DND-41 (cell line): ENCODE measurements around the gene PRSS56.

ENCODE experiments used
- ATAC-seq: fragments of 200-7000 bp; cut with Tn5 transposase; 3 replicates; pipeline ENCODE4 v1.9.1; 2021; ENCODE audit warnings: low read depth; ENCODE audit not compliant: insufficient read depth
- DNase-seq: peaks from one replicate; pipeline ENCODE4 v3.0.0-alpha.2; 2020
- H2AFZ ChIP-seq: 2 replicates; pipeline ENCODE4 v1.6.0; 2012; ENCODE audit warnings: low read depth, low read length
- H3K27ac ChIP-seq: 2 replicates; pipeline ENCODE4 v1.5.1; 2012; ENCODE audit warnings: low read length, inconsistent platforms
- H3K27me3 ChIP-seq: fragments of 200-600 bp; sonication (generic); 2 replicates; pipeline ENCODE4 v1.6.0; 2012; ENCODE audit warnings: low read length, mild to moderate bottlenecking, inconsistent platforms; ENCODE audit not compliant: insufficient read depth, poor library complexity
- H3K36me3 ChIP-seq: 2 replicates; pipeline ENCODE4 v1.5.1; 2012; ENCODE audit warnings: low read length, inconsistent platforms; ENCODE audit not compliant: insufficient read depth
- H3K4me1 ChIP-seq: 2 replicates; pipeline ENCODE4 v1.5.1; 2012; ENCODE audit warnings: mild to moderate bottlenecking, low read length; ENCODE audit not compliant: insufficient read depth
- H3K4me2 ChIP-seq: 2 replicates; pipeline ENCODE4 v1.6.0; 2012; ENCODE audit warnings: mild to moderate bottlenecking, moderate library complexity, low read length, inconsistent platforms; ENCODE audit not compliant: insufficient read depth
- H3K4me3 ChIP-seq, 2 experiments: fragments of 200-600 bp in 1 of 2; shearing (Covaris generic) in 1 of 2; 2 replicates each; pipeline ENCODE4 v1.5.1; 2012 to 2016; ENCODE audit warnings: inconsistent platforms in 2 of 2, low read length in 2 of 2, mild to moderate bottlenecking in 2 of 2, low read depth in 1 of 2, moderate library complexity in 1 of 2
- H3K79me2 ChIP-seq: 2 replicates; pipeline ENCODE4 v1.6.0; 2012; ENCODE audit warnings: low read length, inconsistent platforms; ENCODE audit not compliant: insufficient read depth
- H3K9ac ChIP-seq: 2 replicates; pipeline ENCODE4 v1.6.0; 2012; ENCODE audit warnings: low read depth, mild to moderate bottlenecking, inconsistent platforms, low read length, moderate library complexity
- H3K9me3 ChIP-seq: 2 replicates; pipeline ENCODE4 v1.5.1; 2012; ENCODE audit warnings: low read length, moderate library complexity, mild to moderate bottlenecking, inconsistent platforms; ENCODE audit not compliant: insufficient read depth, severe bottlenecking
- H4K20me1 ChIP-seq: 2 replicates; pipeline ENCODE4 v1.6.0; 2012; ENCODE audit warnings: low read length; ENCODE audit not compliant: insufficient read depth
- CTCF ChIP-seq: IDR thresholded peaks from 2 replicates; pipeline ENCODE4 v1.5.1; 2012; ENCODE audit warnings: borderline replicate concordance, low read length, moderate library complexity, mild to moderate bottlenecking; ENCODE audit not compliant: poor library complexity, severe bottlenecking; ENCODE audit errors: extremely low read depth
- EZH2 ChIP-seq: IDR thresholded peaks from 3 replicates; pipeline ENCODE4 v1.6.1; 2012; ENCODE audit warnings: borderline replicate concordance, low read depth, mild to moderate bottlenecking, moderate library complexity, low read length, inconsistent platforms; ENCODE audit not compliant: severe bottlenecking

The PRSS56 gene

GRCh38 chr2:232493701-232494474 is 26.3 kb upstream of the PRSS56 start:
- Histone ChIP-seq H3K9me3 (no peaks in the 10 kb centered on the region), H2AFZ (no peak overlapping the region), H3K4me3 (no peak overlapping the region), H3K9ac (no peak overlapping the region), H3K27me3 (peaks cover 3% of the 10 kb centered on the region), H3K79me2 (no peaks in the 10 kb centered on the region), H3K36me3 (no peaks in the 10 kb centered on the region), H3K4me1 (no peaks in the 10 kb centered on the region), H3K4me2 (no peak overlapping the region), H3K27ac (no peak overlapping the region), H4K20me1 (no peaks in the 10 kb centered on the region; the same call in none of the 2 replicates)
- DNase-seq, result no peak
- TF ChIP-seq CTCF (no peak), EZH2 (no peak)
- ATAC-seq, result no peak

GRCh38 chr2:232494542-232494941 is 25.6 kb upstream of the PRSS56 start:
- Histone ChIP-seq H3K27me3 (peaks cover 3% of the 10 kb centered on the region), H3K79me2 (no peaks in the 10 kb centered on the region), H3K4me1 (no peaks in the 10 kb centered on the region), H3K36me3 (no peaks in the 10 kb centered on the region), H3K9me3 (no peaks in the 10 kb centered on the region), H3K4me2 (no peak overlapping the region), H3K27ac (no peak overlapping the region), H4K20me1 (no peaks in the 10 kb centered on the region; the same call in none of the 2 replicates), H2AFZ (no peak overlapping the region), H3K4me3 (no peak overlapping the region), H3K9ac (no peak overlapping the region)
- no peak for ATAC-seq
- DNase-seq, result no peak
- TF ChIP-seq CTCF, result no peak
- TF ChIP-seq EZH2, result no peak

GRCh38 chr2:232495292-232495691 is 24.9 kb upstream of the PRSS56 start:
- no peaks in the 10 kb centered on the region for H3K9me3 ChIP-seq
- H2AFZ ChIP-seq, result no peak overlapping the region
- no peak overlapping the region for H3K27ac ChIP-seq
- no peak overlapping the region for H3K4me3 ChIP-seq
- H3K4me1 ChIP-seq, result no peaks in the 10 kb centered on the region
- no peak overlapping the region for H3K9ac ChIP-seq
- H3K4me2 ChIP-seq, result no peak overlapping the region
- no peaks in the 10 kb centered on the region for H3K79me2 ChIP-seq
- no peak for TF ChIP-seq EZH2
- no peak for TF ChIP-seq CTCF
- no peaks in the 10 kb centered on the region for H3K36me3 ChIP-seq
- DNase-seq (no peak), ATAC-seq (no peak)
- H3K27me3 ChIP-seq, result peaks cover 3% of the 10 kb centered on the region
- H4K20me1 ChIP-seq, result no peaks in the 10 kb centered on the region; the same call in 1 of the 2 replicates
